Activated CD8-positive, alpha-beta memory T cell treated with anti-CD3 and anti-CD28 coated beads, Interleukin-2, amount 10 ng/mL, durations not matched to agents 7 days and 5 days (primary cell): ENCODE measurements around the gene GET4. TPM values are rescaled to one million over a fixed set of nuclear protein-coding genes. Genes with fewer than 3 reads are reported as not detected.
A peak's percentile ranks its signal among the peaks of the same experiment; 100 is the strongest.
"Not testable (repeated sequence)": the region's sequence is repeated elsewhere in the genome, so short reads cannot be mapped to it uniquely, and the experiment has no call there.

Experiments used
- ATAC-seq: fragments of 150-1000 bp; cut with Tn5 transposase; one replicate; pipeline ENCODE4 v1.10.0; 2021; ENCODE audit warnings: moderate library complexity
- CTCF ChIA-PET: fragments of 350-600 bp; sonication (Branson Sonifier 250); formaldehyde crosslinking; loops from one replicate; lab custom pipeline; 2021; ENCODE audit warnings: antibody characterized with exemption; lab: Charles Lee
- DNase-seq: peaks from one replicate; pipeline ENCODE4 v3.0.0-alpha.2; 2020
- H3K27ac Mint-ChIP-seq: one replicate; pipeline ENCODE4 v1.8.0; 2021; ENCODE audit warnings: mild to moderate bottlenecking, mixed read lengths
- H3K27me3 Mint-ChIP-seq: one replicate; pipeline ENCODE4 v1.8.0; 2021; ENCODE audit warnings: mixed read lengths
- H3K36me3 Mint-ChIP-seq: one replicate; pipeline ENCODE4 v1.8.0; 2021; ENCODE audit warnings: mild to moderate bottlenecking, mixed read lengths
- H3K4me1 Mint-ChIP-seq: one replicate; pipeline ENCODE4 v1.8.0; 2021; ENCODE audit warnings: mixed read lengths
- H3K4me3 Mint-ChIP-seq: one replicate; pipeline ENCODE4 v1.8.0; 2021; ENCODE audit warnings: mild to moderate bottlenecking, moderate library complexity, mixed read lengths
- H3K9me3 Mint-ChIP-seq: one replicate; pipeline ENCODE4 v1.8.0; 2022; ENCODE audit warnings: low read depth, mixed read lengths
- total RNA-seq, 2 experiments: library from RNA; stranded (reverse); gene quantifications; one replicate each; pipeline ENCODE4 v1.2.3, GENCODE V29; 2021

Gene GET4
- total RNA-seq, 2 experiments from 2014 or later, result 38.0 to 39.2 TPM

DNA sequence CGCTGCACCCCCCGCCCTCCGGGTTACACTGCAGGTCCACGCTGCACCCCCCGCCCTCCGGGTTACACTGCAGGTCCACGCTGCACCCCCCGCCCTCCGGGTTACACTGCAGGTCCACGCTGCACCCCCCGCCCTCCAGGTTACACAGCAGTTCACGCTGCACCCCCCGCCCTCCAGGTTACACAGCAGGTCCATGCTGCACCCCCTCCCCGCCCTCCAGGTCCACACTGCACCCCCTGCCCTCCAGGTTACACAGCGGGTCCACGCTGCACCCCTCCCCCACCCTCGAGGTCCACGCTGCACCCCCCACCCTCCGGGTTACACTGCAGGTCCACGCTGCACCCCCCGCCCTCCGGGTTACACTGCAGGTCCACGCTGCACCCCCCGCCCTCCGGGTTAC lies 47.7 kb downstream of the GET4 start:
- CTCF ChIA-PET, result interaction anchor here (0.8 kb wide), 1 partner anchor 141 kb away, joined by 3 read pairs; no protein-coding TSS in a partner anchor
- not testable (repeated sequence) for DNase-seq, ATAC-seq

DNA sequence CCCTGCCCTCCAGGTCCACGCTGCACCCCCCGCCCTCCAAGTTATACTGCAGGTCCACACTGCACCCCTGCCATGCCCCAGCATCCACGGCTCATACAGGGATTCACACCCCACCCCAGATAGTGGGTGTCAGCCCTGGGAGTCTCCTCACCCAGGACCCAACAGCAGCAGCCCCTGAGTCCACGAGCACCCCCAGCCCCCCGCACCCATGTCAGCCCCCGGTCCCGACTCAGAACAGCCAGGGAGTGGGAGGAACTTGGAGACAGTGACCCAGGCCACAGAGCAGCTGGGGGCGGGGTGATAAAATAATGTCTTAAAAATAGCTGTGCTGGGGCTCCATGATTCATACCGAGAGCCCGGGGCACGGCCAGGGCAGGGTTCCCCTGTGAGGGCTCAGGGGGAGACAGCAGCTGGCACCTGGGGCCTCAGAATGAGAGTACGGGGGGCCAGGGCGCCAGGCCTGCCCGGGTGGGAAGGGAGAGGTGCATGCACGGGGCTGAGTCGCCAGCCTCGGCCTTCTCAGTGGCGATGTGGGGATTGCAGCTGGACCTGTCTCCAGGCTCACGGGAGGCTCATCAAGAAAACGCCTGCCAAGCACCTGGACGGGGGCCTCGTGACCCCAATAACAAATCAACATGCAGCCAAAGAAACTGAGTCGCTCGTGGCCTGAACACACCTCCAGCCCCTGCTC lies 48.3 kb downstream of the GET4 start:
- H3K4me1 Mint-ChIP-seq, result peaks cover 54% of the 10 kb centered on the region
- ATAC-seq, result peak; percentile 49
- CTCF ChIA-PET, result interaction anchor here (1.0 to 1.4 kb wide), 2 partner anchors 15 to 252 kb away, joined by 4 read pairs; no protein-coding TSS in a partner anchor
- H3K9me3 Mint-ChIP-seq, result no peaks in the 10 kb centered on the region
- peak overlapping the region; percentile 59 for H3K4me3 Mint-ChIP-seq
- H3K27ac Mint-ChIP-seq, result peak overlapping the region; percentile 75
- H3K27me3 Mint-ChIP-seq, result peaks cover 21% of the 10 kb centered on the region
- peak; percentile 85 for DNase-seq
- H3K36me3 Mint-ChIP-seq, result peaks cover 3% of the 10 kb centered on the region

More for the DNA sequence above, 47.7 kb downstream of the GET4 start:
- H3K27me3 Mint-ChIP-seq, result peaks cover 19% of the 10 kb centered on the region
- H3K27ac Mint-ChIP-seq, H3K36me3 Mint-ChIP-seq, H3K9me3 Mint-ChIP-seq: not testable (repeated sequence)
- peaks cover 49% of the 10 kb centered on the region for H3K4me1 Mint-ChIP-seq
- H3K4me3 Mint-ChIP-seq, result peak overlapping the region; percentile 59

DNA sequence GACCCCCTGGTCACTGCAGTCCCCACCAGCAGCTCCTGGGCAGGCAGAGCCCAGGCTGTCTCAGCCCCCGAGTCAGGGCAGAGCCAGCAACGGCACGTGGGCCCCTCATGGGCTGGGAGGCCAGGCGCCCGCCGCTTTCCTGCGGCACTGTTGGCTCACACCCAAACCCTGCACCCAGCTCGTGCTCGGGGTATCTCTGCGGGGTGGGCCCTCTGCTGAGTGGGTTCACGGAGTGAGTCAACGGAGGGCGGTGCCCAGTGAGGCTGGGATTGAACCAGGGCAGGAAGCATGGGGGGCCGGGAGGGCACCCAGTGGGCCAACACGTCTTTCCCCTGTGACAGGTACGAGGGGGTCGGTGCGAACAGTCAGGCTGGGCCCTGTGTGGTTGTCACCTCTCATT lies 49.2 kb downstream of the GET4 start:
- peak; percentile 85 for DNase-seq
- H3K27me3 Mint-ChIP-seq, result peaks cover 25% of the 10 kb centered on the region
- peaks cover 6% of the 10 kb centered on the region for H3K36me3 Mint-ChIP-seq
- ATAC-seq, result peak; percentile 11
- CTCF ChIA-PET, result interaction anchor here (1.0 to 1.4 kb wide), 2 partner anchors 14 to 251 kb away, joined by 4 read pairs; no protein-coding TSS in a partner anchor
- peak overlapping the region; percentile 18 for H3K27ac Mint-ChIP-seq
- peaks cover 2% of the 10 kb centered on the region for H3K9me3 Mint-ChIP-seq
- H3K4me1 Mint-ChIP-seq, result peaks cover 61% of the 10 kb centered on the region
- H3K4me3 Mint-ChIP-seq, result no peak overlapping the region

DNA sequence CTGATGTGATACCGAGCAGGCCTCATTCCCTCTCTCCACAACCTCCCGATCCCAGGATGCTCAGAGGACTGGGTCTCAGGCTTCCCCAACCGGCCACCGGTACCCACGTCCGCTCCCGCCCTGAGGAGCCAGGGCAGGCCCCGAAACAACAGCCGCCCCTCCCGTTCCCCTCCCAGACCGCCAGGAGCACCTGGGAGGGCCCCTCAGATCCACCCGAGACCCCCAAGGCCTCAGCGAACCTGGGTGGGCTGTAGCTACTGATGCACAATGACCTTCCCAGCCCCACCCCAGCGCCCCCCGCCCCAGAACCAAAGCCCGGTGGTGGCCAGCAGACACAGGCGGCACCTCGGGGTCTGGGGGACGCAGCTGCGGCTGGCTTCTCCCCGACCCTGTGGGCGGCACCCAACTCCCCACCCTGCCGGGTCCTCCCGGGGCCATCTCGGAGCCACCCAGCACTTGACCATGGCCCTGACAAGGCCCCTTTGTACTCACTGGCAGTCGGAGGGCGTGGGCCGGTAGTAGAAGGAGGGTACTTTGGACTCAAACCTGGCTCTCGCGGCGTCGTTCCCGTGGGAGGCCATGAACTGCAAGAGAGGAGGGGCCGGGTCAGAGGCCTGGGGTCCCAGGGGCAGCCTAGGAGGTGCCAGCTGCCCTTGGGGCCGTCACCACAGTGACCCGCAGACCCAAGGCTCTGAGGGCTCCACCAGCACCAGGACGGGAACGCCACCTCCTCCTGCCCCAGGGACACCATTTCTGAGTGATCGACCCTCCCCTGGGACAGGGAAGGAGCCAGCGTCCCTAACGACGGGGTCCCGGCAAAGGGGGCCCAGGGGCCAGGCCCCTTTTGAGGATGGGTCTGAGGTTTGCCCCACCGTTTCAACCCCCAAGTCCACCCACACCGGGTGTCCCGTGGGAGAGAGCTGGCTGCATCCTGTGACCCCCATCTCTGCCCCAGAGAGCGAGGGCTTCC lies 50.0 kb downstream of the GET4 start:
- ATAC-seq (no peak), DNase-seq (no peak)
- Mint-ChIP-seq H3K4me3 (no peak overlapping the region), H3K27ac (peak overlapping the region; percentile 18), H3K27me3 (peaks cover 24% of the 10 kb centered on the region), H3K9me3 (peaks cover 2% of the 10 kb centered on the region), H3K4me1 (peaks cover 59% of the 10 kb centered on the region), H3K36me3 (peaks cover 6% of the 10 kb centered on the region)
- CTCF ChIA-PET, result no interaction called here

DNA sequence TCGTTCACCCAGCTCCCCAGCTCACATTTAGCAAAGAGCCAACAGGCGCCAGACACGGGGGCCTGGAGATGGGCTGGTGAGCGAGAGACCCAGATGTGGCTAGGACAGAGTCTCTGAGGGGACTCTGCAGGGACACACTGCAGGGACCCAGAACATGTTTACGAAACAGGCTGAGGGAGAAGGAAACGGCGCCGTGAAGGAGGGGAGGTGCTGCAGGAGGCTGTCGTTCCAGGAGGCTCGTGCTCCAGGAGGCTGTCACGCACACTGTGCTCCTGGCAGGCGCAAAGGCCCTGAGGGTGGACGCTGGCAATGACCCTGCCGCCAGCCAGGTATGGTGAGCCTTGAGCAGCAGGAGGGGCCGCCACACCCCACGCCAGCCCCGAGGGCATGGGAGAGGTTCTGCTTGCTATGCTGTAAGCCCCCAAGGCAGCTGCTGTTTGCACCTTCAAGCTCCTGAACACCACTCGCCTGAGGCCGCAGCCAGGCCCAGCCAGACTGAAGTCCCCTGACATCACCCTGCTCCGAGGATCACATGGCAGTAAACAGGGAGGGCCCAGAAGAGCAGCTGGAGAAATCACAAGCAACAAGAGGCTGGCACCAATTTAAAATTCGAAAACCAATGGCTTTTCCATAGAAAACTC lies 50.8 kb downstream of the GET4 start:
- CTCF ChIA-PET, result interaction anchor here (0.7 kb wide), 1 partner anchor 139 kb away, joined by 3 read pairs; no protein-coding TSS in a partner anchor
- peaks cover 2% of the 10 kb centered on the region for H3K9me3 Mint-ChIP-seq
- H3K27ac Mint-ChIP-seq, result no peak overlapping the region
- no peak overlapping the region for H3K4me3 Mint-ChIP-seq
- no peak for ATAC-seq
- H3K4me1 Mint-ChIP-seq, result peaks cover 55% of the 10 kb centered on the region
- H3K36me3 Mint-ChIP-seq, result peaks cover 6% of the 10 kb centered on the region
- DNase-seq, result no peak
- peaks cover 26% of the 10 kb centered on the region for H3K27me3 Mint-ChIP-seq

DNA sequence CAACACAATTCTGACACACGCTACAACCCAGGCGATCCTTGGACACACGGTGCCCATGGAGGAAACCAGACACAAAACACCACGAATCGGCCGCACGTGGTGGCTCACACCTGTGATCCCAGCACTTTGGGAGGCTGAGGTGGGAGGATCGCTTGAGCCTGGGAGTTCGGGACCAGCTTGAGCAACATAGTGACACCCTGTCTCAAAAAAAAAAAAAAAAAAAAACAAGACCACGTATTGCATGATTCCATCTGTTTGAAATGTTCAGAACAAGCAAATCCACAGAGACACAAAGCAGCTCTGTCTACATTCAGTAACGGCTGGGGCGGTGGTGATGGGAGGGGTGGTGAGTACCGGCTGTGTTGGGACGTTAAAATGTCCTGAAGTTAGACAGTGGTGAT lies 53.0 kb downstream of the GET4 start:
- H3K4me1 Mint-ChIP-seq, result peaks cover 41% of the 10 kb centered on the region
- H3K9me3 Mint-ChIP-seq, result peaks cover 2% of the 10 kb centered on the region
- ATAC-seq (no peak), DNase-seq (no peak)
- CTCF ChIA-PET, result interaction anchor here (1.1 to 1.4 kb wide), 5 partner anchors 24 to 64 kb away, joined by 3 to 7 read pairs (median 3); no protein-coding TSS in a partner anchor
- peaks cover 26% of the 10 kb centered on the region for H3K27me3 Mint-ChIP-seq
- peak overlapping the region; percentile 46 for H3K27ac Mint-ChIP-seq
- H3K36me3 Mint-ChIP-seq, result peaks cover 6% of the 10 kb centered on the region
- H3K4me3 Mint-ChIP-seq, result no peak overlapping the region

DNA sequence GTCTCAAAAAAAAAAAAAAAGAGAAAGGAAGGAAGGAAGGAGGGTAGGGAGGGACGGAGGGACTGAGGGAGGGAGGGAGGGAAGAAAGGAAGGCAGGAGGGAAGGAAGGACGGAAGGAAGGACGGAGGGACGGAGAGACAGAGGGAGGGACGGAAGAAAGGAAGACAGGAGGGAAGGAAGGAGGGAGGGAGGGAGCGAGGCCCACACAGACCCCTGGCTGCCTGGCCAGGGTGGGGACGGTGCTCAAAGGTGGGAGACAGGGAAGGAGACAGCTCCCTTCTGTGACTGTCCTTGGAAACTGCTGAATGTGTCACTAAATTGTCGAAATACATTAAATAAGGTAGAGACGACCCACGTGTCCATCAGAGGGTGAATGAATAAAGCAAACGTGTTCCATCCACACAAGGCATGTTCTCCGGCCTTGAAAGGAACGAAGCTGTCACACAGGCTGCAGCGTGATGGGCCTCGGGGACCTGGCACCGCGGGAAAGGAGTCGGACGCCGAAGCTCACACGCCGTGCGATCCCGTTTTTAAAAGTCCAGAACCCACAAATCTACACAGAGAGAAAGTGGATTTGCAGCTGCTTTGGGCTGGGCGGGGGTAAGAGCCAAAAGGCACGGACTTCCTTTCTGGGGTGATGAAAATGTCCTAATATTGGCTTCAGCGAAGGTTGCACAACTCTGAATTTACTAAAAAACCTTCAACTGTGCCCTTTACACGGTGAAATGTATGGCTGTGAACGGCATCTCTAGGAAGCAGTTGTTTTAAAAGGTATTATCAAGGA lies 54.8 kb downstream of the GET4 start:
- H3K27ac Mint-ChIP-seq, result no peak overlapping the region
- peaks cover 33% of the 10 kb centered on the region for H3K4me1 Mint-ChIP-seq
- ATAC-seq (no peak), DNase-seq (no peak)
- peaks cover 6% of the 10 kb centered on the region for H3K36me3 Mint-ChIP-seq
- peaks cover 2% of the 10 kb centered on the region for H3K9me3 Mint-ChIP-seq
- H3K4me3 Mint-ChIP-seq, result no peak overlapping the region
- CTCF ChIA-PET, result interaction anchor here (1.1 to 2.0 kb wide), 3 partner anchors 9 to 64 kb away, joined by 3 to 5 read pairs (median 5); no protein-coding TSS in a partner anchor
- peaks cover 26% of the 10 kb centered on the region for H3K27me3 Mint-ChIP-seq

DNA sequence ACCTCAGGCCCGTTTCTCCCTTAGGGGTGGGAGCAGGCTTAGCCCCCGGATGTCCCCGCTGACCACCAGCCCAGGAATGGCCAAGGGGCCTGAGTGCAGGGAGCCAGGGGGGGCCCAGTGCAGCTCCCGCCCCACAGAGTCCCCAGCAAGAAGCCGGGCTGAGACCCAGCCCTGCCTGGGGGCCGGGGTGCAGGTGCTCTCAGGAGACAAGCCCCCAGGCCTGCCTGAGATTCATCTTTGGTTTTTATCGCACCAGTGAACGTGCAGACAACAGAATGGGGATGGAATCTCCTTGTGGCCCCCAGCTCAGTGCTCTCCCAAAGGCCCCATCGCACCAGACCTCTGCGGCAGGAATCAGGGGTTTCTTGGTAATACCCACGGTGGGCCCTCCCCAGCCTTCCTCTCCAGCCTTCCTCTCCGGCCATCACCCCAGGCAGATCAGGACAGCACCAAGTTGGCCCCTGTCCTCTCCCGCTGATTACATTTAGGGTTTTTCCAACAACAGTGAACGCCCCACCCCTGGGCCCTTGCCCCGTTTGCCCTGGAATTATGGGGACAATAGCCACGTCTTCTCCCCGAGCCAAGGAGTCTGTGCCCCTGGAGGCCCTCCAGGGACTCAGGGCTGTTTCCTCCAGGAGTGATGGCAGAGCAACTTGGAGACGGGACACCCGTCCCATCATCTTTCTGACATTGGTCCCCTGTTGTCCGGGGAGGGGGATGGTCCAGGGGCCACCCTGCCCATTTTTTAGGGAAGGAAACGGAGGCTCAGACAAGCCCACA lies 55.7 kb downstream of the GET4 start:
- no peak overlapping the region for H3K4me3 Mint-ChIP-seq
- ATAC-seq (no peak), DNase-seq (no peak)
- H3K27ac Mint-ChIP-seq, result no peak overlapping the region
- H3K9me3 Mint-ChIP-seq, result peaks cover 2% of the 10 kb centered on the region
- peaks cover 39% of the 10 kb centered on the region for H3K4me1 Mint-ChIP-seq
- H3K27me3 Mint-ChIP-seq, result peaks cover 28% of the 10 kb centered on the region
- CTCF ChIA-PET, result interaction anchor here (1.1 to 2.0 kb wide), 3 partner anchors 10 to 63 kb away, joined by 3 to 5 read pairs (median 5); no protein-coding TSS in a partner anchor
- H3K36me3 Mint-ChIP-seq, result peaks cover 6% of the 10 kb centered on the region

DNA sequence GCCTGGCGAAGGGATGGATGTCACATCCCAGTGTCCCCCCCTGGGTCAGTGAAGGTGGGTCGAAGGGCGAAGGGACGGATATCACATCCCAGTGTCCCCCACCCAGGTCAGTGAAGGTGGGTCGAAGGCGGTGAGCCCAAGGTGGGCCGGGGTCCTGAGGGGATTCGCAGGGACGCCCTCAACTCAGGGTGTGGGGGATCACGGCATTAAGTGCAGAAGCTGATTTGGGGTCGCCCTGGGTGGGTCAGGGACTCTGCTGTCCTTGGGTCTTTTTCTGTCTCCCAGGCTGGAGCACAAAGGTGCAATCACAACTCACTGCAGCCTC lies 56.3 kb downstream of the GET4 start:
- H3K9me3 Mint-ChIP-seq, result peaks cover 2% of the 10 kb centered on the region
- ATAC-seq, result no peak
- CTCF ChIA-PET, result no interaction called here
- DNase-seq, result no peak
- no peak overlapping the region for H3K27ac Mint-ChIP-seq
- H3K4me1 Mint-ChIP-seq, result peaks cover 39% of the 10 kb centered on the region
- H3K27me3 Mint-ChIP-seq, result peaks cover 23% of the 10 kb centered on the region
- H3K36me3 Mint-ChIP-seq, result peaks cover 6% of the 10 kb centered on the region
- H3K4me3 Mint-ChIP-seq, result no peak overlapping the region

DNA sequence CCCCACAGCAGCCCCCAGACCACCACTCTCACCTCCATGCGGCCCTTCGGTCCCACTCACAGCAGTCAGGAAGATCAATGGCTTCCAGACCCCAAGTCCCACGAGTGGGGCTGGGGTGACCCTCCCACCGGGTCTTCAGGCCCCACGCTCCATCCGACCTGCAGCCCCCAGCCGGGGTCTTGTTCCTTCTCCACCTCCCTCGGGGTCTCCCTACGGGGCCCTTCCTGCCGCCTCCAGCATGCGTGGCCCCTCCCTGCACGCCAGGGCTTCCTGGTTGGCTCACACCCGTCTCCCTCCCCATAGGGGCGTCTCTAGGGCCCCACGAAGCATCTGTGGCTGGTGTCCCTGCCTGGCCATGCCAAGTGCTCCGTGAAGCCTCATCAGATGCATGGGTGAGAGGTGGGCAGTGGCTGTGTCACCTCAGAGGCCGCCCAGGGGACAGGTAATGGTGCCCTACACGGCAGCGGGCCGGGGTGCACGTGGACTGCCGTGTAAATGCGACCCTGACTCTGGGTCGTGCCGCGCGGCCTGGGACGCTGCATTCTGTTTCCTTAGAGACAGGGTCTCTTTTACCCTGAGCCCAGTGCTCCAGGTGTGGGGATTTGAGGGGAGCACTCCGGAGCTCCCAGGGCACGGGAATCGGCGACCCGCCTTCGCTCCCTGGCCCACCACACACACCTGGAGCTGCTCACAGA lies 58.3 kb downstream of the GET4 start:
- CTCF ChIA-PET, result no interaction called here
- Mint-ChIP-seq H3K4me3 (no peak overlapping the region), H3K27me3 (peaks cover 12% of the 10 kb centered on the region), H3K9me3 (peaks cover 4% of the 10 kb centered on the region), H3K4me1 (peaks cover 26% of the 10 kb centered on the region), H3K27ac (no peak overlapping the region), H3K36me3 (peaks cover 7% of the 10 kb centered on the region)
- no peak for ATAC-seq
- no peak for DNase-seq

DNA sequence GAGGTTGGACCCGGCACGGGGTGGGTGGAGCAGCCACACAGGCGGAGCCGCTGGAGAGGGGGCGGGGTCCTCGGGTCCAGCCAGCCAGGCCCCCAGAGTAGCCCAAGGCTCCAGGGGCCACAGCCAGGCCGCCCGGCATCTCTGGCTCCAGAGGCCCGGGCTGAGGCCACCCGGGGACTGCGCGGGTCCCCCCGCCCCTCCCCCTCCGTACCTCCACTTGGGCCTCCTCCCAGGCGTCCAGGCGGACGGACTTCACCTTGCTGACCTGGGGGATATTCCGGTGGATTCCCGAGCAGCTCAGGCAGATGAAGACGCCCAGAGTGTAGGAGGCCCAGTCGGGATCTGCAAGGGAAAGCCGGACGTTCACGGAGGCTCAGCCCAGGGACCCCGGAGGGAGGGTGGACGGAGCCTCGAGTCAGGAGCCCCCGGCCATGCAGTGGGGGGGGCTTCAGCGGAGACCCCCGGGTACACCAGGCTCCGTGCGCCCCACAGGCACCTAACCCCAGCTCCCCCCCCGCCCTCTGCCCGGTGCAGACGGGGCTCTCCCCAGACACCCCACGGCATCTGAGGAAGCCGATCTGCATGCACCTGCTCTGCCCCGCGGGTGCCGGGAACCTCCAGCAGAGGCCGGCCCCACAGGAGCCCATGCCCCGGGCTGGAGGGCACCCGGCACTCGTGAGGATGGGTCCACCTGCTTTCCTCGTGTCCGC lies 59.0 kb downstream of the GET4 start:
- CTCF ChIA-PET, result no interaction called here
- Mint-ChIP-seq H3K27ac (no peak overlapping the region), H3K9me3 (peaks cover 5% of the 10 kb centered on the region), H3K27me3 (peaks cover 9% of the 10 kb centered on the region), H3K4me1 (peaks cover 22% of the 10 kb centered on the region), H3K4me3 (no peak overlapping the region), H3K36me3 (peaks cover 3% of the 10 kb centered on the region)
- no peak for ATAC-seq
- DNase-seq, result no peak
